Activated naive CD8-positive, alpha-beta T cell treated with anti-CD3 and anti-CD28 coated beads, Interleukin-2, amount 50 U/mL, for 16 hours (primary cell): Measurements from ENCODE around the gene TNFRSF18.

Source experiments
- DNase-seq: peaks from one replicate; pipeline ENCODE4 v3.0.0-alpha.2; 2020; ENCODE audit warnings: low read depth, low spot score

TNFRSF18 gene

DNA sequence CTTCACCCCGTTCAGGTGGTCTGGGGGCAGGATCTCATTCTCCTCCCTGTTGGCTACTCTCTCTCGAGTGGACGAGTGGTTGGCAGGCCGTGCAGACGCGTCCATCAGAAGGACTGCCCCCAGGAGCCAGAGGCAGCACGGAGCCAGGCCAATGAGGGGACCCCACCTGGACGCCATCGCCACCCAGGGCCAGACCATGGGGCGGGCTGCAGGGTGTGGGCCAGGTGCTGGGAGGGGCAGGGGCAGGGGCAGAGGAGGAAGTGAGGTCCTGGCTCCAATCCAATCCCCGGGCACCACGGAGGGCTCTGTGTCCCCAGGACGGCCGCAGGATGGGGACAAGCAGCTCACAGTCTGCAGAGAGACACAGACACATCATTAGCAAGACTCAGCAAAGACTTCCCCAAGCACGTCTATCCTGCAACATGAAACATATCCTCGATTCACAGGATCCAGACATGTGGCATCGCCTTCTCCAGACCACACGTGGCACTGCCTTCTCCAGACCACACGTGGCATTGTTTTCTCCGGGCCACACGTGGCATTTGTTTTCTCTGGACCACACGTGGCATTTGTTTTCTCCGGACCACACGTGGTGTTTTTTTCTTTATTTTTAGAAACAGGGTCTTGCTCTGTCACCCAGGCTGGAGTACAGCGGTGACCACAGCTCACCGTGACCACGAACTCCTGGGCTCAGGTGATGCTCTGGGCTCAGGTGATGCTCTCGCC lies 22.4 kb upstream of the TNFRSF18 start:
- no peak for DNase-seq

DNA sequence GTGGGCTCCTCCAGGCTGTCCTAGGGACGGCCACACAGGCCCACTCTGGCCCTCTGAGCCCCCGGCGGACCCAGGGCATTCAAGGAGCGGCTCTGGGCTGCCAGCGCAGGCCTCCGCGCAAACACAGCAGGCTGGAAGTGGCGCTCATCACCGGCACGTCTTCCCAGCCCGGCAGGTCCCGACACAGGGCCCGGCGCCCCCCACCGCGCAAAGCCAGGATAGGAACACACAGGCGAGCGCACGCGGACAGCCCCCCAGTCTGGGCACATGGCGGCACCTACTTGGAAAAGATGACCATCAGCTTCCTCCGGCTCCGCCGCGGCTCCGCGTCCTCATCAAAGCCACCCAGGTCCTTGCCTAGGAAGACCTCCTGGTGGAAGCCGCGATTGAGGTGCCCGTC lies 21.8 kb upstream of the TNFRSF18 start:
- DNase-seq, result no peak

DNA sequence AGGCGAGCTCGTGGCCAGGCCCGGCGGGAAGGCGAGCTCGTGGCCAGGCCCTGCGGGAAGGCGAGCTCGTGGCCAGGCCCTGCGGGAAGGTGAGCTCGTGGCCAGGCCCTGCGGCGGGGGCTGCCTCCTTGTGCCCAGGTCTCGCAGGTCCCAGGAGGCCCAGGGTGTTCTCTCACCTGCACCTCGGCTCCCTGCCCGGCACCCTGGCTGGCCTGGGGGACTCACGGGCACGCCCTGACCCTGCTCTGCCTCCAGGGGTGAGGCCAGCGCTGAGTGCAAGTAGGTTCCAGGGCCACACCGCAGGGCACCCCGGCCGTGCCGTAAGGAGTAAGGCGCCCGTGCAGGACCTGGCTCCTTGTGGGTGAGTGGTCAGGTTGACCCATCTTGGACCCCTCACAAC lies 21.0 kb upstream of the TNFRSF18 start:
- no peak for DNase-seq

DNA sequence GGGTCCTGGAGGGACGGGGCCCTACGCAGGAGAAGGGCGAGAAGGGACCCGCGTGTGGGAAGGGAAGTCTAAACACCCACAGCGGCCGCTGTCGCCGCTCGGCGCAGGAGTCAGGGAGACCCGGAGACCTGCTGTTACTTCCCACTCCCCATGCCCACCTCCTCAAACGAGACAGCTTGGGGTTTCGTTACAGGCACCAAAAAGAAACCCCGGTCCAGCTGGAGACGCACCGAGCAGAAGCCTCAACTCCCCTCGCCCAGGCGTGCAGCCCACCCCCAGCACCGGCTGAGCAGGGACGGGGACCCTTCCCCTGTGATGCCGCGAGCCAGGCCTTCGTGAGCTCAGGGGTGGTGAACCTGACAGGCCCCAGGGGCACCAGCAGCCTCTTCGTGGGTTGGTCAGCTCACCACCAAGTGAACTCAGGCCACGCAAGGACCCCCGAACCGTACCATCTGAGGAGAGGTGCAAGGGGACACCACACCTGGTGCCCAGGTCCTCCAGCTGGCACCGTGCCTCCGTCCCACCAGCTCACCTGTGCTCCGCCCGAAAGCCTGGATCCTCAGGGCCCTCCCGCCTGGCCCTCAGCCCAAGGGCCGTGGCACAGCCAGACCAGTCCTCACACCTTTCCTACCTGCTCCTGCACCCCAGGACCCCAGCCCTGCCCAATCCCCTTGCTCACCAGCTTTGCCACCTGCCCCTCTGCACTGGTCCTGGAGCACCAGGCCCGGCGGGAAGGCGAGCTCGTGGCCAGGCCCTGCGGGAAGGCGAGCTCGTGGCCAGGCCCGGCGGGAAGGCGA lies 20.4 kb upstream of the TNFRSF18 start:
- DNase-seq, result no peak

DNA sequence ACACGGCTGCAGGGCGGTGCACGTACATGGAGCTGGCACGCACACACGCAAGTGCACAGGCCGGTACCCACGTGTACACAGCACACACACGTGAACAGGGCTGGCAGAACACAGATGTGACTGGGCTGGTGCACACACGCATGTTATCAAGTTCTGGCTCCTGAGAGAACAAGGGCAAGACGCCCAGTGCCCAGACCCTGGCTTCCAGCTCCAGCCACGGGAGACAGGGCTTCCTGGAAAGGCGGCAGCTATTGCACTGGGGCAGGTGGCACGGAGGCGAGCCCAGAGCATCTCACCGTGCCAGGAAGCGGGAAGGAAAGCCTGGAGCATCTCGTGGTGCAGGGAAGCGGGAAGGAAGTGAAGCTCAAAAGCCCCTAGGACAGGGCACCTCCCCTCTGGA lies 19.5 kb upstream of the TNFRSF18 start:
- DNase-seq, result no peak

DNA sequence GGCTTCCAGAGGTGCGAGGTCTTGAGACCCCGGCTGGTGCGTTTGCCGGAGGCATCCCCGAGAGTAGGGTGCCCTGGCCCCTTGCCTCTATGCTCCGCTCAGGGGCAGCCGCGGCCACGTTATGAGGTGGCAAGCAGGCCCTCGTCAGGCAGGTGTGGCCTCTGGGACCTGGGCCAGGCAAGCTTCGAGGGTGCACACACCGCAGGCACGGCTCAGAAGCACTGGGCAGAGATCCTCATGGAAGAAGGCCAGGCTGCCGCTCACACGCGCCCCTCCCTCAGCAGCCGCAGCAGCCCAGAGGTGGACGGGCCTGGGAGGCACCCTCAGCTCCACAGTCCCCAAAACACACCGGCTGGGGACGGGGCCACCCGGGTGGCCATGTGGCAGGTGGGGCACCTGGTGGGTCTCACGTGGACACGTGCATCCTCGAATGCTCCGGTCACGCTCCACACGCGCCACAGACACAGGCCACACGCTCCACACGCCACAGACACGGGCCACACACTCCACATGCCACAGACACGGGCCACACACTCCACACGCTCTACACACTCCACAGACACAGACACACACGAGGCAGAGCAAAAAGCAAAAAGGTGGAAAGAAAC lies 18.9 kb upstream of the TNFRSF18 start:
- no peak for DNase-seq

DNA sequence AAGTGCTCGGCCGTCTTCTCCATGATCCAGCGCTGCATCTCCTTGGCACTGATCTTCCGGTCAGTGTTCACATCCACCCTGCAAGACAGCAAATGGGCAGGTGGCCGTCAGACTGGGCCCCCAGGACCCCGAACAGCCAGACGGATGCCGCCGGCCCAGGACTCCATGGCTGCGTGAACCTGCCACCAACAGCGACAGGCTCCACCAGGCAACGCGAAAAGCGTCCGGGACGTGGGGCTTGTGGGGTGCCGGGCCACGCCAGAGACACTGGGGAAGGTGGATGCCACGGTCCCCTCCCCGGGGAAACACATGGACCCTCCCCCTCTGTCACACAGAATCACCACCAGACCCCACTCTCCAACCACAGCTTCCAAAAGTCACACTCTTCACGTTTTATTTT lies 17.5 kb upstream of the TNFRSF18 start:
- DNase-seq, result no peak

DNA sequence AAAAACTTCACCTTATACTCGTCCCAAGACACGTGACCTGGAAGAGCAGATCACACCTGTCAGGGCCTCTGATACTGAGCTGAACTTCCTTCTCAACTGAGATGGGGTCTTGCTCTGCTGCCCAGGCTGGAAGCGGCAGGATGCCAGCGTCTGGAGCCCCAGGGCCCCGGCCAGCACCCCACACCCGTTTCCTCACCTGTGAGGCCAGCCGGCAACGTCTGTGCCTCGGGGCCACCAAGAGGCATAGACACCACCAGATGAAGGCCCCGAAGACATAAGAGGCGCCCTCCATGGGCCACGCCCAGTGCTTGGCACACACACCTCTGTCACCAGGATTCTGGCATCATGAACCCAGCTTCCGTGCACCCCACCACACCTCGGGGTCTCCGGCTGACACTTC lies 16.9 kb upstream of the TNFRSF18 start:
- DNase-seq, result no peak

DNA sequence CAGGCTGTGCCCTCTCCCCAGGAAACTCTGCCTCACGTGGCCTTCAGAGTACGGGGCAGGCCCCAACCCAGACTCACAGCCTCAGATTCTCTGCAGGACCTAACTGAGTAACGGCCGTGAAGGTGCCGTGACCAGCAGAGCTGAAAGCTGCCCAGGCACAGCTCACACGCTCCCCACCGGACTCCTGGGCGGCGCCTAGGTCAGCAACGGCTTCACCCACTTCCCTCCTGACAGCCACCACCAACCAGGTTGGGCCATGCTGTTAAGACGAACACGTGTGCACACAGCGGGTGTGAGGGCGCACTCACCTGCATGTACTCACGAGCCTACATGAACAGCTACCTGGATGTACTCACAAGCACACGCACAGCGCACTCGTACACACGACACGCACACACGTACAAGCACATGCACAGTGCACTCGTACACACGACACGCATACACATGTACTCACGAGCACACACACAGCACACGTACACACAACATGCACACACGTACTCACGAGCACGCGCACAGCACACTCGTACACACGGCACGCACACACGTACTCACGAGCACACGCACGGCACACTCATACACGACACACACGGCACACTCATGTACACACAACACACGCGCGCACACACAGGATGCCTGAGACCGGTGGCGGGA lies 16.3 kb upstream of the TNFRSF18 start:
- no peak for DNase-seq

DNA sequence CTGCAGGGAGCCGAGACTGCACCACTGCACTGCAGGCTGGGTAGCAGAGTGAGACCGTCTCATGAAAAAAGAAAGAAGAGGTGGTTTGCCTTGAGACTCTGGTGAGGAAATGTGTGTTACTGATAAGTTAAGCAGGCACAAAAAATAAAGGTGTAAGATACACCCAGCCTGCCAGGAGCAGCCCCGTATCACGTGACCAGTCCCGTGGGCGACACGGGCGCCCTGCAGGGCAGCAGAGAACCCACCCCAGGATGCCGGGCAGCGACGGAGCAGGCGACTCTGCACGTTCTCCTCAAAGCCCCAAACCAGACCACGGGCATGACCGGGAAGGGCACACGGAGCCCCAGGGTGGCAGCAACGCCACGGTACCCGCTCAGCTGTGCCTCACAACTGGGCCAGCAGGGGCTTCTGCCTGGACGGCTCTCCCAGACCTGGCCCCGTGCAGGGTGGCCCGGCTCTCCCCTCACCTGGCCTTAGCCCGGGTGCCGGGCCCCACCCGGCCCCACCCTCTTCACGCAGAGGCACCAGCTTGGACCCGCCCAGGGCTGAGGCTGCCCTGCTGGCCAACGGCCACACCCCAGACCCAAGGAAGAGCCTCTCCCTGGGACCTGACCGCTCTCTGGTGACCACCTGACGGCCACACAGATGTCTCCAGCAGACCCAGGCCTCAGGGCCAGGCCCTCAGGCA lies 15.6 kb upstream of the TNFRSF18 start:
- DNase-seq, result no peak

DNA sequence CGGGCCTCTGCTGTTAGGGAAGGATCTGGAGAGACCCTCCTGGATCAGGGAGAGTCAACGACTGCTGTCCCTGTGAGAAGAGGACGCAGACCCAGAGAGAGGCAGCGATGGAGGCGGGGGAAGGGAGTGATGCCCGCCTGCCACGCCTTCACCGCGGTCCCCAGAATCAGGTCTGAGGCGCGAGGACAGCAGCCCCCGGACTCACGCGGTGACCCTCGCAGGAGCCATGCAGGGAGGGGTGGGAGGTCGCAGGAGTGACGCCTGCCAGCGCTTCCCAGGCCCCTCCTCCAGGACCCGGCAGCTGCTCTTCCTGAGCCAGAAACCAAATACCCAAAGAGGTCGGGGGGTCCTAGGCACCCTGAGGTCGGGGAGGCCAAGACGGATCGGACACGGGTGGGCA lies 13.8 kb upstream of the TNFRSF18 start:
- DNase-seq, result no peak

DNA sequence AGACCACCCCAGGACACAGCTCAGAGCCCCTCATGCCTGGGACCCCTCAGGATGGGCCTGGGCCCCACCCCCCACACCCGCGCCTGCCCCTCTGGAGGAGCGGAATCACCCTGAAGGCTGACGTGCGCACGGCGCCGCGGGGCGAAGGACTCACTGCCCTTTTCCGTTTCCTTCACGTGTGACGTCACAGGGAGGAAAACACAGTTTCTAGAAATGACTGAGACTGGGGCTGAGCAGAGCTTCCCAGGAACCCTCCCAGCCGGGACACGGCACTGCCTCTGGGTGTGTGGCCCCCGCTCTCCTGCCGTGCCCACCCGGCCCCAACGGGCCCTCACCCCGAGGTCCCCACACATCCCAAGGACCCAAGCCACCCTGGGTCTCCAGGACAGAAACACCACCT lies 12.9 kb upstream of the TNFRSF18 start:
- no peak for DNase-seq

DNA sequence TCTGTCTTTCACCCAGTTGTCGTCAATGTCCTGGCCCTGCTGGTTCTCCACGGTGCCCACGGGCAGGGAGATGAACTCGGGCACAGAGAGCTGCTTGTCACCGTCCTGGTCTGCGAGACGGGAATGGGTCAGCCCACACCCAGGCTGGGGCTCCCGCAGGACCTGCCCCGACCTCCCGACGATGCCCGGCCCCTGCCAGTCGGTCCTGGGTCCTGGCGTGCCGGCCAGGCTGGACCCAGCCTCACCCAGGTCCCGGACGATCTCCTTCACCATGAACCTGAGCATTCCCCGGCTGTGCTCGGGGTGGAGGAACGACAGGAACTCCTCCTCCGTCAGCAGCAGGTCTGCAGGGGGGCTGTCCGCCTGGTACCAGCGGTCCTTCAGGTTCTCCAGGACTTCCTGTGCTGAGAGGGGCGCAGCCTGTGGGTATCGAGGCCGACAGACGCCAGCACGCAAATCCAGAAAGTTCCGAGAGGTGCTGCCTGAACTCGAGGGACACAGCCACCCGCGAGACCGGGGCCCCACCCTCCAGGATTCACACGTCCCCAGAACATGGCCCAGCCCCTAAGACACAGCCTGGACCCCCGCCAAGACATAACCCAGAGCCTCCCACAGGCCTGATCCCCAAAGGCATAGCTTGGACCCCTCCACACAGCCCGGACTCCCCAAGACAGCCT lies 12.3 kb upstream of the TNFRSF18 start:
- no peak for DNase-seq

DNA sequence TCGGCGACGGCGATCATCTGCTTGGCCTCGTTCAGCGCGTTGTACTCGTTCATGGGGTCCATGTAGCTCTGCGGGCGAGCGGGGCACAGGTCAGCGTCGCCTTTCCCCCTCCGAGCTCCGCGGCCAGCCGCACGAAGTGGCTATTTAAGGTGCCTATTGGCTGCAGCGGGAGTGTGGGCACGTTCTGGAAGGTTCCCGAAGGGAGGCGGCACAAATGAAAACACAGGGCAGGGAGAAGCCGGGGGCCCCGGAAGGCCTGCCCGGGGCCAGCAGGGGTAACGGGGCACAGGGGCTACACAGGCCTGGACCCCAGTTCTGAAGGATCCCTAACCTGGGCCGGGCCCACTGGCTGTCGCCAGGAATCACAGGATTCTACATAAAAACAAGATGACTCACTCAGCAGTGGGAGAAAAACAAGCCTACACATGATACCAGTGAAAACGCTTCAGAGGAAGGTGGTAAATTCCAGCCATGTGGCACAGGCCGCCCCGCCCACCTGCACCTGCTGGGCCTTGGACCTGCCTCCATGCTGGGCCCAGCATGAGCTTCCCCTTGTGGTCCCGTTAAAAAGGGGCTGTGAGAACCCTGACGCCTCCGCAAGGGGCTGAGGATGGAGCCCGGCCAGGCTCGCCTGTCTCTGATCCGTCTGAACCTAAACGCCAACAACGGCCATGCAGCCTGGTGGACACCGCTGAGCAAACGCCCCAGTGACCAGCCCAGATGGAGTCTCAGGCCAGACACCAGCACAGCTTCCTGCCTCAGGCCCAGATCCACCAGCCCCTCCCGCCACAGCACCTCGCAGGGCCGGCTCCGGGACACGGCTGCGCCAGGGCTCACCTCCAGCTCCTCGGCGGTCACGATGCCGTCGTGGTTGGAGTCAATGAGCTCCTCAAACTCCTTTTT lies 11.5 kb upstream of the TNFRSF18 start:
- no peak for DNase-seq

DNA sequence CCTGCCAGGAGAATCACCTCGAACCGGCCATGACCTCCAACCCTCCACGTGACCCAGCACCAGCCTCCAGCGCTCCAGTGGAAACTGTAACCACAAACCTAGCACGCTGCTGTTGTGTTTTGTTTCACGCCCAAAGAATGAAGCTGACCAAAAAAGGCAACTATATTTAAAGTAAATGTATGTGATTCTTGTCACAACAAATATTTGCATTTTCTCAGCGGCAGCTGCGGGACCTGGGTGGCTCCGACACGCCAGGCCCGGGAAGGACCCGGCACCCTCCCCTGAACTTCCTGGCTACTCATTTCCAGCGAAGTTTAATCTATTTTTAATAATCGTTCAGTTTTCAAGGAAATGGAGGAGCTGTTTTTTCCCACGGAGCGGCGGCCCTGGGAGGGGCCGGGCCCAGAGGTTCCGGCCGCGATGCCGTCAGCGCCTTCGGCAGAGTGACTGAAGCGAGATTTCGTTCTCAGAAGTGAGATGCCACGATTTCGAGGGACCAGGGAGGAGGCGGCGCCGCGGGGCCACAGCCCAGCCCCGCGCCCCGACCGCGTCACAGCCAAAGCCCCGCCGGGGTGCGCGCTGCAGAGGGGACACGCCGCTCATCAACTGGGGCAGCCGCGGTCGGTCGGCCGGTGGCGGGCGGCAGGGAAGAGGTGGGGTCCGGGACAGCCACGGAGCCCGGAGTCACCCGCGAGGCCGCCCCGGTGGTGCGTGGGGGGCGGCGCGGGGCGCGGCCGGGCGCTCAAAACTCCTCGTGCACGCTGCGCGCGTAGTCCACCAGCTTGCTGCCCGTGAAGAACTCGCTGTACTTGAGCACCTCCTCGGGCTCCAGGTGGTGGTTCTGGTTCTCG lies 10.6 kb upstream of the TNFRSF18 start:
- no peak for DNase-seq

DNA sequence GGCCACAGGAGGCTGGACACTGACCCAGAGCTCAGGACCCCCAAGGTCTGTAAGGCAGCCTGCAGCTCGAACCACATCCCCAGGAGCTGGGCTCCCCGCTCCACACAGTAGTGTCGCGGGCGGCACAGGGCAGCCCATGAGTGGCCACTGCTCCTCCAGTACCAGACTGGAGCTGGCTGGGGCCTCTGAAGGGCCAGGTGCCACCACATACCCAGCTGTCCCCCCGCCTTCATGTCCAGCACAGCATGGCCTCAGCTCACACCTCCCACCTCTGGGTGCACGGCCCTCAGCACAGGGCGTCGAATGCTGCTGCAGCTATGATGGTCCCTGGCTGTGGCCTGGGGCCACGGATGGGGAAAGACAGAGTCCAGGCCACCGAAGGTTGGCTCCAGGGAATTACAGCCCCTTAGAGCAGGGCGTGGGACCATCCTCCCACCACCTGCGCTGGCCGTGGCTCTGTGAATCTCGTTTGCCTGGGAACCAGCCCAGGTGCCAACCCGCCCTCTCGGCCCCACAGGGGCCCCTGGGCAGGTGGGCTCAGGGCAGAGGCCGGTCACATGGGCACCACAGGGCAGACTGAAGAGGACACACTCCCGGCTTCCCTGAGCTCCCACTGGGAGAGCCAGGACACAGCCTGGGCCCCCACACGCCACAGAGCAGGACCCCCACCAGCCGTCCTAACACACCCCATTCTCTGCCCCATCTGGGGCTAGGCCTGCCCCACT lies 9.7 kb upstream of the TNFRSF18 start:
- no peak for DNase-seq

DNA sequence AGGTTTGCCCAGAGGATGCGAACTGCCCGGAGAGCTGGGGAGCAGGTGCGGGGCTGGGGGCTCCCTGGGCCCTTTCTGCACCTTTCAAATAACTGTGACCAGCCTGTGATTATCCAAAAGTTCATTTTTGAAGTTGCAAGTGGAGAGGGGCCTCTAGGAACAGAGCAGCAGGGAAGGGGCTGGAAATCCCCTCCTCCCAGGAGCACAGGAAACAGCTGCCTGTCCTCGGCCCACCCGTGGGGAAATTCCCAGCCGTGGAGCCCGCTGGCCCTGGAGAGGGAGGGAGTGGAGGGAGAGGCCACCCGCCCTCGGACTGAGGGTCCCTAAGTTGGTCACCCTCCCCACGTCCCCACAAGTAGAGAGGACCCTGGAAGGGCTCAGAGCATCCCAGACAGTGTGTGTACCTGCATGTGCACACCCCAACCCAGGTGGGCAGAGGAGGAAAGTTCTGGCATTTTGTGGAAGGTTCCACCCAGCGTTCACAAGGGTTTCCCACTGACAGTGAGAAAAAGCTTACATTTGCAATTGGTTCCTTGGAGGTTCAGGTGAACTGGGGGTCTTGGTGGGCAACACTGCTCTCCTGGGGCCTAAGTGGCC lies 8.8 kb upstream of the TNFRSF18 start:
- DNase-seq, result no peak
